Left renal pelvis (tissue), 4 donors: Measurements from ENCODE around the gene EEF2. TPM values are rescaled to one million over a fixed set of nuclear protein-coding genes. Genes with fewer than 3 reads are reported as not detected.
"Not testable (repeated sequence)": the region's sequence is repeated elsewhere in the genome, so short reads cannot be mapped to it uniquely, and the experiment has no call there.

Experiments
- DNase-seq, 4 donors: peaks; one replicate each; pipeline ENCODE4 v3.0.0-alpha.2; 2013; ENCODE audit warnings: low read depth in 4 of 4, low spot score in 3 of 4
- polyA plus RNA-seq, 4 donors: library from polyadenylated mRNA; unstranded; fragments of 120-200 nt; gene quantifications; one replicate each; pipeline ENCODE4 v1.2.1, GENCODE V29; 2013; ENCODE audit not compliant: insufficient read length in 4 of 4

The EEF2 gene
- polyA plus RNA-seq, 4 donors = 1,527 to 1,864 (median 1,619) TPM

GRCh38 chr19:4015705-4016402, 30.6 kb upstream of the EEF2 start:
- DNase-seq = peak; percentile 64 to 80 (median 70)

- DNase-seq = no peak
Measured at GRCh38 chr19:4014541-4015491, 29.6 kb upstream of the EEF2 start.

- no peak for DNase-seq
Measured at GRCh38 chr19:4013886-4014540, 28.8 kb upstream of the EEF2 start.

GRCh38 chr19:4012975-4013634, 27.8 kb upstream of the EEF2 start:
- no peak for DNase-seq

GRCh38 chr19:4012092-4012974, 27.1 kb upstream of the EEF2 start:
- no peak for DNase-seq

GRCh38 chr19:4011430-4011829, 26.2 kb upstream of the EEF2 start:
- not testable (repeated sequence) for DNase-seq

- DNase-seq = no peak
Measured at GRCh38 chr19:4010808-4011110, 25.5 kb upstream of the EEF2 start.

GRCh38 chr19:4009990-4010807, 24.9 kb upstream of the EEF2 start:
- DNase-seq = no peak

- no peak for DNase-seq
Measured at GRCh38 chr19:4007836-4008539, 22.7 kb upstream of the EEF2 start.

GRCh38 chr19:4007021-4007835, 22.0 kb upstream of the EEF2 start, which contains the start of gene PIAS4:
Gene PIAS4, plus strand, starts transcription at chr19:4007736. Its CDS starts 25 bp downstream, at chr19:4007761.
- peak in 3 of 4 donors; percentile 93 to 94 (median 93) for DNase-seq

- not testable (repeated sequence) for DNase-seq
Measured at GRCh38 chr19:4005436-4005835, 20.2 kb upstream of the EEF2 start.

GRCh38 chr19:4000798-4001197, 15.5 kb upstream of the EEF2 start:
- not testable (repeated sequence) for DNase-seq

GRCh38 chr19:3998667-3999412, 13.6 kb upstream of the EEF2 start:
- DNase-seq = not testable (repeated sequence)

- DNase-seq = no peak
Measured at GRCh38 chr19:3995607-3996006, 10.3 kb upstream of the EEF2 start.

- no peak for DNase-seq
Measured at GRCh38 chr19:3990815-3991117, 5.5 kb upstream of the EEF2 start.

- peak in 2 of 4 donors; percentile 65 to 71 for DNase-seq
Measured at GRCh38 chr19:3987619-3988371, 2.5 kb upstream of the EEF2 start.
